GM18951 (cell line): ENCODE data around the gene LRRC4B.
"Not testable (repeated sequence)": the region's sequence is repeated elsewhere in the genome, so short reads cannot be mapped to it uniquely, and the experiment has no call there.

ENCODE experiments used
- POLR2A ChIP-seq: IDR thresholded peaks from 4 replicates; pipeline ENCODE4 v1.6.1; 2011; ENCODE audit warnings: mild to moderate bottlenecking; ENCODE audit not compliant: insufficient read length, insufficient read depth; ENCODE audit errors: extremely low read depth
- in situ Hi-C: fragments of 300-500 bp; cut with MboI; formaldehyde crosslinking; loops from one replicate; pipeline ENCODE4 v1.12.0; 2022; ENCODE audit warnings: low sequenced_read_pairs, mixed read lengths, inconsistent platforms; ENCODE audit not compliant: unreplicated experiment

Gene LRRC4B

GRCh38 chr19:50590191-50590590 lies 22.0 kb upstream of the LRRC4B start:
- in situ Hi-C loops = no loop called here

GRCh38 chr19:50581795-50582660 lies 13.8 kb upstream of the LRRC4B start:
- in situ Hi-C loops = not testable (repeated sequence)

More at GRCh38 chr19:50590191-50590590, 22.0 kb upstream of the LRRC4B start:
- no peak for TF ChIP-seq POLR2A

- TF ChIP-seq POLR2A = no peak
- in situ Hi-C loops = no loop called here
Measured at GRCh38 chr19:50580970-50581634, 12.9 kb upstream of the LRRC4B start.

- no peak for TF ChIP-seq POLR2A
- in situ Hi-C loops = no loop called here
Measured at GRCh38 chr19:50580240-50580639, 12.0 kb upstream of the LRRC4B start.

GRCh38 chr19:50576769-50577168 lies 8.5 kb upstream of the LRRC4B start:
- in situ Hi-C loops = not testable (repeated sequence)

- TF ChIP-seq POLR2A = no peak
- in situ Hi-C loops = no loop called here
Measured at GRCh38 chr19:50573741-50574461, 5.7 kb upstream of the LRRC4B start.

GRCh38 chr19:50570997-50571396 lies 2.8 kb upstream of the LRRC4B start:
- in situ Hi-C loops = no loop called here
- TF ChIP-seq POLR2A = no peak

GRCh38 chr19:50569938-50570540 lies 1.8 kb upstream of the LRRC4B start:
- in situ Hi-C loops = no loop called here
- no peak for TF ChIP-seq POLR2A

- in situ Hi-C loops = no loop called here
- no peak for TF ChIP-seq POLR2A
Measured at GRCh38 chr19:50568728-50569698, 778 bp upstream of the LRRC4B start.

GRCh38 chr19:50567052-50567841 lies 988 bp downstream of the LRRC4B start:
- in situ Hi-C loops = no loop called here
- no peak for TF ChIP-seq POLR2A

GRCh38 chr19:50565984-50566903 lies 2.0 kb downstream of the LRRC4B start:
- no peak for TF ChIP-seq POLR2A
- in situ Hi-C loops = no loop called here
